ENCODE results near the gene CHRNA10. TPM values are rescaled to one million over a fixed set of nuclear protein-coding genes. Genes with fewer than 3 reads are reported as not detected.

Gene CHRNA10
- 0.28 TPM for polyA plus RNA-seq (2013, experiment 1 of 2)
- polyA plus RNA-seq (2013, experiment 2 of 2), result 0.32 TPM

DNA sequence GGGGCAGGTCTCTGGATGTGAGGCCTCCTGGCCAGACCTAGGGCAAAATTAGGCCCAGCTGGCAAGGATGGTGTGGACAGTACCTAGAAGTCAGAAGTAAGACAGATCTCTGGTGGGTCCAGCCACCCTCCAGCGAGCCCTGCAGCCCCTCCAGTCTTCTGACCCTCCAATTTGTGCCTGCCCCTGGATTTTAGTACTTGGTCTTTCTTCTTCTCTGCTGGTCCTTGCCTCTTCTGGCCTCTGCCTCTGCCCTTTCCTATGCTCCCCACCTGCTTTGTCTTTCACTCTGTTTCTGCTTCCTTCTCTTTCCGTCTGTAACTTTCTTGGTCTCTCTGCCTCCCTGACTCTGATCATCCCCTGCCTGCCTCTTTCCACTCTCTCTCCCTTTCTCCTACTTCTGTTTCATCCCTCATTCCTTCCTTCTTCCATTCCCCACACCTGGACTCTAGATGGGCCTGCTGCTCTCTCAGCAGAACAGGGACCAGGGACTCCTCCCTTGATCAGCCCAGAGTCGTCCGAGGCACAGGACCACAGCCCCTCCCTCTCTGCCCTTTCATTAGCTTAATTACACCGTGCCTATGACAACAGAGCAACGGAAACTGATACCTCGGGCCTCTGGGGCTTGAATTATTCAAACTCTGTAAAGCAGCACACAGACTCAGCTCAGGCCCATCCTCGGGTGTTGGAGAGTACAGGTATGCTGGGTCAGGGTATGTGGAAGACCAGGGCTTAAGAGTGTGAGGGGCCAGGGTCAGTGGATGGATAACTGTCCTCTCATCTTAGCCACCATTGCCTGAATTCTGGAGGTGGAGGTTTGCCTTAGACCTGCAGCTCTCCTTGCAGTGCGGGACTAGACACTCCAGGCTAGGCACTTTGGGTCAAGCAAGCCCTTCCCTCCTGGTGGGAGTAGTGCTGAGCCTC, at the start of gene CHRNA10:
Gene CHRNA10, minus strand, starts transcription at position 51 of the 921 bp plus-strand sequence. CDS start 72 bp downstream, outside the sequence.
- Histone ChIP-seq H3K36me3 (ENCODE audit: control insufficient read depth in 1 of 2, insufficient read depth in 2 of 2, low read depth in 1 of 2, low read length in 2 of 2) (peaks cover 73 to 91% of the 10 kb centered on the region in 2 experiments), H3K14ac (ENCODE audit: low read length in 2 of 2) (no peak within 1 kb of the TSS), H4K91ac (ENCODE audit: low read length) (no peak within 1 kb of the TSS), H3K9me3 (ENCODE audit: control insufficient read depth, low read length) (no peaks in the 10 kb centered on the region), H2BK12ac (ENCODE audit: low read length in 2 of 2) (no peak within 1 kb of the TSS), H3K4me3 (ENCODE audit: insufficient read depth in 1 of 2, low read depth in 1 of 2, low read length in 2 of 2) (no peak within 1 kb of the TSS), H3K79me1 (replicated peaks; ENCODE audit: low read length, poor library complexity, severe bottlenecking) (peaks cover 16% of the 10 kb centered on the region), H2BK5ac (ENCODE audit: low read depth, low read length, poor library complexity, severe bottlenecking) (no peak within 1 kb of the TSS), H2BK120ac (ENCODE audit: low read depth, low read length) (no peak within 1 kb of the TSS), H3K4me2 (ENCODE audit: low read length, poor library complexity, severe bottlenecking) (no peak within 1 kb of the TSS), H2BK15ac (ENCODE audit: low read depth, poor library complexity, severe bottlenecking) (no peak within 1 kb of the TSS), H3K27me3 (ENCODE audit: control insufficient read depth in 1 of 2, insufficient read depth in 1 of 2, low read length in 2 of 2) (no peaks in the 10 kb centered on the region), H2AK5ac (ENCODE audit: low read length, severe bottlenecking) (no peak within 1 kb of the TSS), H3K4ac (ENCODE audit: low read depth in 1 of 2, low read length in 2 of 2) (no peak within 1 kb of the TSS), H3K27ac (ENCODE audit: low read length, poor library complexity, severe bottlenecking) (no peak within 1 kb of the TSS), H4K8ac (ENCODE audit: low read length) (no peak within 1 kb of the TSS), H3K4me1 (ENCODE audit: control insufficient read depth, insufficient read depth, low read depth, low read length) (peaks cover 8% of the 10 kb centered on the region), H3K23ac (ENCODE audit: low read length in 2 of 2) (no peak within 1 kb of the TSS), H3K9ac (ENCODE audit: low read length) (no peak within 1 kb of the TSS), H3K18ac (ENCODE audit: low read depth in 1 of 2, low read length in 2 of 2) (no peak within 1 kb of the TSS), H2AFZ (ENCODE audit: low read depth, low read length) (no peak within 1 kb of the TSS)
- WGBS, result 86% methylated on average over 9 of the region's 9 CpGs
- DNase-seq, result no peak

DNA sequence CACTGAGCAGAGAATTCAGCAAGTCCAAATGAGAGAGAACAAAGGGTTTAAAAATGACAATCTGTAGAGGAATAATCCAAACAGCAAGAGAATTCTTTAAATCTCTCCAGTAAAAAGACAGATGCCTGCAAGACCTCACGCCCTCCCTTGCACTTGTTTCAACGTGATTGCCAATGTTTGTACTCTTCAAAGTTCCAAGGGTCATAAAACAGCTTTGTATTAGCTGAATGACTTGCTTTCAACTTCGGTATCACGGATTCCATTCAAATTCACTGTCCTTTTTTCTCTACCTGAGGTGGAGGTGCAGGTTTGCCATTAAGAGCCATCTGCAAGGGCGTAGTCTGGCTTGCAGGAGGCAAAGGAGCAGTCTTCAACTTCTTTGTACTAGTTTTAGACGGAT, 41.1 kb upstream of the CHRNA10 start:
- no peak overlapping the region for H4K8ac ChIP-seq (ENCODE audit: low read length)
- H2BK15ac ChIP-seq (ENCODE audit: low read depth, poor library complexity, severe bottlenecking), result no peak overlapping the region
- no peak overlapping the region for H3K4me3 ChIP-seq (ENCODE audit: insufficient read depth in 1 of 2, low read depth in 1 of 2, low read length in 2 of 2)
- H2BK5ac ChIP-seq (ENCODE audit: low read depth, low read length, poor library complexity, severe bottlenecking), result no peak overlapping the region
- H3K27me3 ChIP-seq (ENCODE audit: control insufficient read depth in 1 of 2, insufficient read depth in 1 of 2, low read length in 2 of 2), result no peaks in the 10 kb centered on the region
- no peak overlapping the region for H3K18ac ChIP-seq (ENCODE audit: low read depth in 1 of 2, low read length in 2 of 2)
- WGBS, result over 99% methylated on average over 5 of the region's 6 CpGs
- H3K4ac ChIP-seq (ENCODE audit: low read depth in 1 of 2, low read length in 2 of 2), result no peak overlapping the region
- no peaks in the 10 kb centered on the region for H3K9me3 ChIP-seq (ENCODE audit: control insufficient read depth, low read length)
- no peak overlapping the region for H3K4me2 ChIP-seq (ENCODE audit: low read length, poor library complexity, severe bottlenecking)
- H3K79me1 ChIP-seq (replicated peaks; ENCODE audit: low read length, poor library complexity, severe bottlenecking), result peaks cover 22% of the 10 kb centered on the region
- H2BK12ac ChIP-seq (ENCODE audit: low read length in 2 of 2), result no peak overlapping the region
- H3K14ac ChIP-seq (ENCODE audit: low read length in 2 of 2), result no peak overlapping the region
- H2AK5ac ChIP-seq (ENCODE audit: low read length, severe bottlenecking), result no peak overlapping the region
- H2AFZ ChIP-seq (ENCODE audit: low read depth, low read length), result no peak overlapping the region
- no peak overlapping the region for H3K23ac ChIP-seq (ENCODE audit: low read length in 2 of 2)
- H3K36me3 ChIP-seq (ENCODE audit: control insufficient read depth in 1 of 2, insufficient read depth in 2 of 2, low read depth in 1 of 2, low read length in 2 of 2), result peaks cover 26 to 91% of the 10 kb centered on the region in 2 experiments
- H3K27ac ChIP-seq (ENCODE audit: low read length, poor library complexity, severe bottlenecking), result no peak overlapping the region
- H3K9ac ChIP-seq (ENCODE audit: low read length), result no peak overlapping the region
- H3K4me1 ChIP-seq (ENCODE audit: control insufficient read depth, insufficient read depth, low read depth, low read length), result no peaks in the 10 kb centered on the region
- no peak for DNase-seq
- no peak overlapping the region for H4K91ac ChIP-seq (ENCODE audit: low read length)
- H2BK120ac ChIP-seq (ENCODE audit: low read depth, low read length), result no peak overlapping the region

DNA sequence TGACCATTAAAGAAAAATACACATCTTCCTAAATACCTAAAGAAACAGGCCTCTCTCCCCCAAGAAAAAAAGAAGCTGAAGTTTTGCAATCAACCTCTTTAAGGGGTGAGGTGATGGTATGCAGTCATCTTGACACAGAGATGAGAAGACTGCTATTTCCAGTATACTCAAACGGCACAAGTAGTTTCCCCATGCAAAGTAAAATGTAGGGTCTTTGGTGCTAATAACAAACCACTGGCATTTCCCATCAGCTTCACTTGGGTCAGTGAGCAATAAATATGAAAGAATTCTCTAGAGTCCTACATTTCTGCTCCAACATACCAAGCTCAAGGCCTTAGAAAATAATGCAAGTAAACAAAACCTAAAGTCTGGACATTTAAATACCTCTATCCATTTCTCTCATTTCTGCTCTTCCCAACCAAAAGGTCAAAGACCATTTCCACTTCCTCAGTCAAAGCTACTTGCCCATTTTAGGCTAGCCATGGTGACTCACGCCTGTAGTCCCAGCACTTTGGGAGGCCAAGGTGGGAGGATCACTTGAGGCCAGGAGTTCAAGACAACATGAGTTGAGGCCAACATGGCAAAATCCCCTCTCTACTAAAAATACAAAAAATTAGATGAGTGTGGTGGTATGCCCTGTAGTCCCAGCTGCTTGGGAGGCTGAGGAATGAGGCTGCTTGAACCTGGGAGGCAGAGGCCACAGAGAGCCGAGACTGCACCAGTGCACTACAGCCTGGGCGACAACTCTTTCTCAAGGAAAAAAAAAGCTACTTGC, 39.5 kb upstream of the CHRNA10 start:
- DNase-seq, result peak; percentile 37
- 97% methylated on average over 3 of the region's 4 CpGs for WGBS

GRCh38 chr11:3709977-3710376, 38.8 kb upstream of the CHRNA10 start:
- no peaks in the 10 kb centered on the region for H3K27me3 ChIP-seq (ENCODE audit: control insufficient read depth in 1 of 2, insufficient read depth in 1 of 2, low read length in 2 of 2)
- H3K4me1 ChIP-seq (ENCODE audit: control insufficient read depth, insufficient read depth, low read depth, low read length), result no peaks in the 10 kb centered on the region
- no peak overlapping the region for H3K14ac ChIP-seq (ENCODE audit: low read length in 2 of 2)
- peaks cover 19% of the 10 kb centered on the region for H3K79me1 ChIP-seq (replicated peaks; ENCODE audit: low read length, poor library complexity, severe bottlenecking)
- no peak overlapping the region for H3K9ac ChIP-seq (ENCODE audit: low read length)
- H3K36me3 ChIP-seq (ENCODE audit: control insufficient read depth in 1 of 2, insufficient read depth in 2 of 2, low read depth in 1 of 2, low read length in 2 of 2), result peaks cover 16 to 89% of the 10 kb centered on the region in 2 experiments
- H3K9me3 ChIP-seq (ENCODE audit: control insufficient read depth, low read length), result no peaks in the 10 kb centered on the region
- H3K4ac ChIP-seq (ENCODE audit: low read depth in 1 of 2, low read length in 2 of 2), result no peak overlapping the region
- H3K4me3 ChIP-seq (ENCODE audit: insufficient read depth in 1 of 2, low read depth in 1 of 2, low read length in 2 of 2), result no peak overlapping the region
- no peak overlapping the region for H2BK120ac ChIP-seq (ENCODE audit: low read depth, low read length)
- no peak overlapping the region for H3K4me2 ChIP-seq (ENCODE audit: low read length, poor library complexity, severe bottlenecking)
- no peak overlapping the region for H2BK5ac ChIP-seq (ENCODE audit: low read depth, low read length, poor library complexity, severe bottlenecking)
- H2AK5ac ChIP-seq (ENCODE audit: low read length, severe bottlenecking), result no peak overlapping the region
- WGBS, result 98% methylated on average over 1 of the region's 1 CpG
- no peak overlapping the region for H3K18ac ChIP-seq (ENCODE audit: low read depth in 1 of 2, low read length in 2 of 2)
- DNase-seq, result no peak
- H3K23ac ChIP-seq (ENCODE audit: low read length in 2 of 2), result no peak overlapping the region
- no peak overlapping the region for H2BK15ac ChIP-seq (ENCODE audit: low read depth, poor library complexity, severe bottlenecking)
- no peak overlapping the region for H2AFZ ChIP-seq (ENCODE audit: low read depth, low read length)
- H2BK12ac ChIP-seq (ENCODE audit: low read length in 2 of 2), result no peak overlapping the region
- peak overlapping the region; percentile 25 for H3K27ac ChIP-seq (ENCODE audit: low read length, poor library complexity, severe bottlenecking)
- no peak overlapping the region for H4K8ac ChIP-seq (ENCODE audit: low read length)
- no peak overlapping the region for H4K91ac ChIP-seq (ENCODE audit: low read length)

More for the DNA sequence above, 39.5 kb upstream of the CHRNA10 start:
- H3K9me3 ChIP-seq (ENCODE audit: control insufficient read depth, low read length), result no peaks in the 10 kb centered on the region
- H3K18ac ChIP-seq (ENCODE audit: low read depth in 1 of 2, low read length in 2 of 2), result no peak overlapping the region
- no peak overlapping the region for H4K91ac ChIP-seq (ENCODE audit: low read length)
- H2BK5ac ChIP-seq (ENCODE audit: low read depth, low read length, poor library complexity, severe bottlenecking), result no peak overlapping the region
- no peak overlapping the region for H3K4ac ChIP-seq (ENCODE audit: low read depth in 1 of 2, low read length in 2 of 2)
- no peak overlapping the region for H4K8ac ChIP-seq (ENCODE audit: low read length)
- H3K23ac ChIP-seq (ENCODE audit: low read length in 2 of 2), result no peak overlapping the region
- H2BK120ac ChIP-seq (ENCODE audit: low read depth, low read length), result no peak overlapping the region
- no peaks in the 10 kb centered on the region for H3K4me1 ChIP-seq (ENCODE audit: control insufficient read depth, insufficient read depth, low read depth, low read length)
- no peak overlapping the region for H3K4me2 ChIP-seq (ENCODE audit: low read length, poor library complexity, severe bottlenecking)
- no peak overlapping the region for H2AK5ac ChIP-seq (ENCODE audit: low read length, severe bottlenecking)
- peak overlapping the region; percentile 25 for H3K27ac ChIP-seq (ENCODE audit: low read length, poor library complexity, severe bottlenecking)
- H2BK12ac ChIP-seq (ENCODE audit: low read length in 2 of 2), result no peak overlapping the region
- H2BK15ac ChIP-seq (ENCODE audit: low read depth, poor library complexity, severe bottlenecking), result no peak overlapping the region
- no peak overlapping the region for H3K9ac ChIP-seq (ENCODE audit: low read length)
- peaks cover 23 to 90% of the 10 kb centered on the region in 2 experiments for H3K36me3 ChIP-seq (ENCODE audit: control insufficient read depth in 1 of 2, insufficient read depth in 2 of 2, low read depth in 1 of 2, low read length in 2 of 2)
- no peak overlapping the region for H2AFZ ChIP-seq (ENCODE audit: low read depth, low read length)
- peaks cover 20% of the 10 kb centered on the region for H3K79me1 ChIP-seq (replicated peaks; ENCODE audit: low read length, poor library complexity, severe bottlenecking)
- no peak overlapping the region for H3K14ac ChIP-seq (ENCODE audit: low read length in 2 of 2)
- no peak overlapping the region for H3K4me3 ChIP-seq (ENCODE audit: insufficient read depth in 1 of 2, low read depth in 1 of 2, low read length in 2 of 2)
- no peaks in the 10 kb centered on the region for H3K27me3 ChIP-seq (ENCODE audit: control insufficient read depth in 1 of 2, insufficient read depth in 1 of 2, low read length in 2 of 2)

Data from mesenchymal stem cell (in vitro differentiated cells and primary cell).